K562 (cell line): ENCODE results near the gene EMILIN3.

Source experiments
- CBX5 ChIP-seq: IDR thresholded peaks from 2 replicates; pipeline ENCODE4 v1.6.1; 2014; ENCODE audit warnings: low read depth, borderline replicate concordance
- CTCF ChIP-seq, 3 experiments: IDR thresholded peaks in 2 of 3; conservative IDR thresholded peaks in 1 of 3; 2 replicates each; pipeline ENCODE4 v1.5.1; 2011 to 2012; ENCODE audit warnings: low read length in 3 of 3, mild to moderate bottlenecking in 3 of 3, control low read depth in 2 of 3, improper control_type of control experiment in 1 of 3, inconsistent platforms in 1 of 3, low read depth in 1 of 3, mixed read lengths in 1 of 3, moderate library complexity in 1 of 3; ENCODE audit not compliant: insufficient read depth in 2 of 3
- FOXM1 ChIP-seq, 2 experiments: fragments of 450-650 bp in 1 of 2; sonication (generic) in 1 of 2; formaldehyde crosslinking in 1 of 2; IDR thresholded peaks; 2 replicates each; pipeline versions ENCODE4 v1.6.1 to v1.9.0; 2017 to 2022; ENCODE audit warnings: low read depth in 2 of 2, mild to moderate bottlenecking in 2 of 2, missing genetic modification reagents in 1 of 2, moderate library complexity in 1 of 2
- MAX ChIP-seq: sonication (generic); formaldehyde crosslinking; IDR thresholded peaks from 2 replicates; pipeline ENCODE4 v1.9.0; 2022; ENCODE audit warnings: mild to moderate bottlenecking, missing genetic modification reagents
- MCM3 ChIP-seq: fragments of 450-650 bp; IDR thresholded peaks from 2 replicates; pipeline ENCODE4 v1.6.1; 2016
- MTA3 ChIP-seq: fragments of 450-650 bp; formaldehyde crosslinking; IDR thresholded peaks from 2 replicates; pipeline ENCODE4 v1.6.1; 2017; ENCODE audit warnings: mild to moderate bottlenecking, borderline replicate concordance
- NFRKB ChIP-seq: fragments of 450-650 bp; IDR thresholded peaks from 2 replicates; pipeline ENCODE4 v1.6.1; 2016; ENCODE audit warnings: low read depth
- POLR2A ChIP-seq: fragments of 450-650 bp; conservative IDR thresholded peaks from 2 replicates; pipeline ENCODE4 v1.6.1; 2016
- POLR3G ChIP-seq: IDR thresholded peaks from 2 replicates; pipeline ENCODE4 v1.6.1; 2011; ENCODE audit not compliant: insufficient read length, insufficient replicate concordance; ENCODE audit errors: extremely low read depth
- SMC3 ChIP-seq: conservative IDR thresholded peaks from 2 replicates; pipeline ENCODE4 v1.6.1; 2011; ENCODE audit warnings: low read depth, low read length, improper control_type of control experiment; ENCODE audit not compliant: insufficient read depth
- ZNF175 ChIP-seq: fragments of 200-800 bp; sonication (Bioruptor generic); IDR thresholded peaks from 2 replicates; pipeline ENCODE4 v1.6.1; 2016; ENCODE audit warnings: low read depth, mild to moderate bottlenecking, missing genetic modification characterization, missing compliant biosample characterization

- no peak for TF ChIP-seq CTCF (IDR thresholded peaks at IDR 0.05 in 2 of 3, conservative IDR thresholded peaks at IDR 0.05 in 1 of 3; ENCODE audit: insufficient read depth in 2 of 3, low read depth in 1 of 3, low read length in 3 of 3)
- no peak for TF ChIP-seq FOXM1 (IDR thresholded peaks at IDR 0.05; ENCODE audit: low read depth)
- TF ChIP-seq FOXM1 (CRISPR knock-in tag; IDR thresholded peaks at IDR 0.05; ENCODE audit: low read depth) = no peak
- no peak for TF ChIP-seq POLR2A
- no peak for TF ChIP-seq MCM3
- no peak for TF ChIP-seq CBX5
- no peak for TF ChIP-seq NFRKB
- no peak for TF ChIP-seq MAX (CRISPR knock-in tag)
- no peak for TF ChIP-seq SMC3
- no peak for TF ChIP-seq POLR3G
- TF ChIP-seq ZNF175 (CRISPR knock-in tag) = no peak
- TF ChIP-seq MTA3 = no peak
Measured at GRCh38 chr20:41391587-41392001, 25.0 kb upstream of the EMILIN3 start.
